CD14-positive monocyte (primary cell): ENCODE data around the gene ERCC6L2. TPM values are rescaled to one million over a fixed set of nuclear protein-coding genes. Genes with fewer than 3 reads are reported as not detected.

ENCODE experiments used
- DNase-seq, 3 donors: peaks; one replicate each; pipeline ENCODE4 v3.0.0-alpha.2; 2011 to 2022
- H2AFZ ChIP-seq: 2 replicates; pipeline ENCODE4 v1.6.0; 2012; ENCODE audit warnings: mild to moderate bottlenecking, low read depth, low read length, inconsistent platforms; ENCODE audit not compliant: insufficient read depth, poor library complexity, severe bottlenecking
- H3K27ac ChIP-seq, 2 donors: 1 replicate in 1 of 2; 2 replicates in 1 of 2; pipeline ENCODE4 v1.5.1; 2012 to 2013; ENCODE audit warnings: low read length in 2 of 2, control low read depth in 1 of 2, inconsistent platforms in 1 of 2, low read depth in 1 of 2, mild to moderate bottlenecking in 1 of 2
- H3K27me3 ChIP-seq, 2 donors: one replicate each; pipeline versions ENCODE4 v1.6.0 to v1.6.1; 2011 to 2013; ENCODE audit warnings: low read length in 2 of 2; ENCODE audit not compliant: control insufficient read depth in 2 of 2, insufficient read depth in 2 of 2
- H3K36me3 ChIP-seq, 2 donors: replicated peaks in 1 of 2; 1 replicate in 1 of 2; 2 replicates in 1 of 2; pipeline versions ENCODE4 v1.5.1 to v1.6.1; 2012 to 2013; ENCODE audit warnings: low read length in 2 of 2, control low read depth in 1 of 2, inconsistent platforms in 1 of 2, mild to moderate bottlenecking in 1 of 2; ENCODE audit not compliant: insufficient read depth in 2 of 2, control insufficient read depth in 1 of 2
- H3K4me1 ChIP-seq, 2 donors: 1 replicate in 1 of 2; 2 replicates in 1 of 2; pipeline versions ENCODE4 v1.5.1 to v1.6.1; 2012 to 2013; ENCODE audit warnings: low read length in 2 of 2, control low read depth in 1 of 2, inconsistent platforms in 1 of 2, mild to moderate bottlenecking in 1 of 2, moderate library complexity in 1 of 2; ENCODE audit not compliant: insufficient read depth in 2 of 2, control insufficient read depth in 1 of 2
- H3K4me2 ChIP-seq: replicated peaks from 2 replicates; pipeline ENCODE3; 2012; ENCODE audit warnings: low read length, moderate library complexity, mild to moderate bottlenecking; ENCODE audit not compliant: poor library complexity, severe bottlenecking; ENCODE audit errors: extremely low read depth
- H3K4me3 ChIP-seq, 3 experiments: fragments of 200-600 bp in 1 of 3; sonication (generic) in 1 of 3; replicated peaks in 1 of 3; 1 replicate in 2 of 3; 2 replicates in 1 of 3; pipeline ENCODE4 v1.5.1; 2011 to 2013; ENCODE audit warnings: low read length in 3 of 3, mild to moderate bottlenecking in 3 of 3, control low read depth in 2 of 3, low read depth in 2 of 3, inconsistent platforms in 1 of 3, moderate library complexity in 1 of 3
- H3K79me2 ChIP-seq: 2 replicates; pipeline ENCODE4 v1.6.0; 2012; ENCODE audit warnings: mild to moderate bottlenecking, control low read depth, inconsistent platforms, low read length, moderate library complexity; ENCODE audit not compliant: insufficient read depth
- H3K9ac ChIP-seq: 2 replicates; pipeline ENCODE4 v1.6.0; 2017; ENCODE audit warnings: low read length, mild to moderate bottlenecking; ENCODE audit not compliant: insufficient read depth, poor library complexity, severe bottlenecking
- H3K9me3 ChIP-seq, 2 donors: replicated peaks in 1 of 2; 1 replicate in 1 of 2; 2 replicates in 1 of 2; pipeline versions ENCODE4 v1.5.1 to v1.6.1; 2012 to 2013; ENCODE audit warnings: low read length in 2 of 2, control low read depth in 1 of 2; ENCODE audit not compliant: control insufficient read depth in 1 of 2, insufficient read depth in 1 of 2
- H4K20me1 ChIP-seq: 2 replicates; pipeline ENCODE4 v1.6.0; 2012; ENCODE audit warnings: mild to moderate bottlenecking, low read length, control low read depth, moderate library complexity; ENCODE audit not compliant: insufficient read depth
- H3K27ac Mint-ChIP-seq, 7 donors: one replicate each; pipeline ENCODE4 v1.8.0; 2020; ENCODE audit warnings: mild to moderate bottlenecking in 7 of 7, mixed read lengths in 7 of 7, moderate library complexity in 6 of 7, inconsistent platforms in 2 of 7
- H3K27me3 Mint-ChIP-seq, 3 donors: one replicate each; pipeline ENCODE4 v1.8.0; 2021 to 2022; ENCODE audit warnings: low read depth in 3 of 3, mild to moderate bottlenecking in 3 of 3, mixed read lengths in 3 of 3, moderate library complexity in 3 of 3, inconsistent platforms in 1 of 3
- H3K36me3 Mint-ChIP-seq, 2 donors: one replicate each; pipeline ENCODE4 v1.8.0; 2020; ENCODE audit warnings: mixed read lengths in 2 of 2, inconsistent platforms in 1 of 2, mild to moderate bottlenecking in 1 of 2
- H3K4me1 Mint-ChIP-seq: one replicate; pipeline ENCODE4 v1.8.0; 2020; ENCODE audit warnings: mild to moderate bottlenecking, mixed read lengths
- H3K4me3 Mint-ChIP-seq, 2 donors: one replicate each; pipeline ENCODE4 v1.8.0; 2020; ENCODE audit warnings: mild to moderate bottlenecking in 2 of 2, mixed read lengths in 2 of 2, moderate library complexity in 1 of 2
- H3K9me3 Mint-ChIP-seq, 7 donors: one replicate each; pipeline ENCODE4 v1.8.0; 2020 to 2022; ENCODE audit warnings: mixed read lengths in 7 of 7, mild to moderate bottlenecking in 6 of 7, moderate library complexity in 6 of 7, inconsistent platforms in 2 of 7
- CTCF ChIP-seq: fragments of 200-600 bp; IDR thresholded peaks from one replicate; pipeline ENCODE4 v1.8.0; 2022; ENCODE audit warnings: antibody characterized with exemption, mild to moderate bottlenecking
- WGBS: methylation state at CpG from one replicate; pipeline ENCODE4 v1.1.5; 2013; ENCODE audit warnings: missing lambda C conversion rate; ENCODE audit not compliant: insufficient coverage; 5-methylcytosine and 5-hydroxymethylcytosine counted together
- intact Hi-C, 2 donors: fragments of 100-400 bp; cut with micrococcal nuclease; formaldehyde crosslinking; loops; one replicate each; pipeline versions ENCODE4 v1.15.0 to v1.15.1; 2023
- polyA plus RNA-seq, 3 donors: library from polyadenylated mRNA; depleted of rRNA in 1 of 3; unstranded in 2 of 3; stranded (reverse) in 1 of 3; fragments of 300-500 nt in 2 of 3; fragments of >200 nt in 1 of 3; fragmentation: Illumina TruSeq in 2 of 3; gene quantifications; 1 replicate in 2 of 3; 2 replicates in 1 of 3; pipeline ENCODE4 v1.2.3, GENCODE V29; 2012 to 2021

ERCC6L2 gene
- polyA plus RNA-seq, 3 donors, result 7.1 to 18.9 (median 7.2) TPM

- peaks cover 13 to 36% of the 10 kb centered on the region in 2 donors for H3K36me3 ChIP-seq
- H3K79me2 ChIP-seq, result peaks cover 22% of the 10 kb centered on the region
- no peak overlapping the region for H3K9ac ChIP-seq
- intact Hi-C loops, result loop anchor here in 1 of 2 donors (5.0 to 10.0 kb wide), 3 partner anchors 263 to 1615 kb away; partner anchors contain the start of gene ZNF367
- Mint-ChIP-seq H3K36me3 (peaks cover 19 to 22% of the 10 kb centered on the region in 2 donors), H3K4me3 (no peak overlapping the region), H3K9me3 (peaks cover 0 to 9% (median 3%) of the 10 kb centered on the region in 7 donors), H3K4me1 (peaks cover 15% of the 10 kb centered on the region), H3K27me3 (peaks cover 0 to 1% (median 0%) of the 10 kb centered on the region in 3 donors), H3K27ac (no peak overlapping the region)
- H3K9me3 ChIP-seq, result no peaks in the 10 kb centered on the region
- no peak overlapping the region for H3K4me3 ChIP-seq
- peaks cover 3 to 4% of the 10 kb centered on the region in 2 donors for H3K4me1 ChIP-seq
- no peak for TF ChIP-seq CTCF
- H3K27me3 ChIP-seq, result no peaks in the 10 kb centered on the region
- DNase-seq, result no peak
- no peak overlapping the region for H3K4me2 ChIP-seq
- H3K27ac ChIP-seq, result no peak overlapping the region
- no peak overlapping the region for H2AFZ ChIP-seq
- H4K20me1 ChIP-seq, result peaks cover 8% of the 10 kb centered on the region
Measured at GRCh38 chr9:95879591-95879990, 4.1 kb downstream of the ERCC6L2 start.

DNA sequence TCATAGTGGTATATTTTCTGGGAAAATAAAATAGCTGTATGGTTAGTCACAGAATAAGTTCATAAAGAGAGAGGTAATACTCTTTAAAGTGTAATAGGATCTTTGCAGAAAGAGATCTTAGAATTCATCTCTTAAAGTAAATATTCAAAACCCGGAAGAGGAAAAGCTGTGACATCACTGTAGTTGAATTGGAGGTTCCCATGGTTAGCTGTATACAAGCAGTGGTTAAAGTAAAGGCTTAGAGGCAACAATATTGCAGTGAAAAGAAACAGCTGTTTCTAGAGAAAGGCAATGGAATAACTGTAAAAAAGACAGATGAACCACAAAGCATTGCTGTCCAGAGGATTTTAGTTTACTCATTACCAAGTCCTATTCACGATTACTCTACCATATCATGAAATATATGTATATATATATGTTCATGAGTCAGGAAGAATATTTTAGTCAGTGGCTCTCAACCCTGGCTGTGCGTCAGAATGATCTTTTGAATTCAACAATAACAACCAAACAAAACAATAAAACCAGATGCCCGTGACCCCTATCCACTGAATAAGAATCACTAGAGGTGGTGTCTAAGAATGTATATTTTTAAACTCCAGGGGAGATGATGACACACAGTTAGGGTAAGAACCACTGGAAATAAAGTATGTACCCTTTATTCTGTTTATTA is 4.7 kb downstream of the ERCC6L2 start:
- no peak overlapping the region for H3K27ac Mint-ChIP-seq
- no peak overlapping the region for H3K4me2 ChIP-seq

More for the DNA sequence above, 4.7 kb downstream of the ERCC6L2 start:
- Histone ChIP-seq H3K9me3 (no peaks in the 10 kb centered on the region), H3K27ac (no peak overlapping the region), H3K9ac (no peak overlapping the region), H3K79me2 (peaks cover 19% of the 10 kb centered on the region), H2AFZ (no peak overlapping the region), H3K4me3 (no peak overlapping the region), H3K27me3 (no peaks in the 10 kb centered on the region), H3K4me1 (no peaks in the 10 kb centered on the region), H3K36me3 (peaks cover 15 to 41% of the 10 kb centered on the region in 2 donors), H4K20me1 (peaks cover 8% of the 10 kb centered on the region)
- intact Hi-C loops, result no loop called here
- TF ChIP-seq CTCF, result no peak
- no CpG with 5 or more reads among the region's 4 CpGs for WGBS
- H3K4me3 Mint-ChIP-seq, result no peak overlapping the region
- H3K36me3 Mint-ChIP-seq, result peaks cover 24 to 28% of the 10 kb centered on the region in 2 donors
- peaks cover 0 to 1% (median 0%) of the 10 kb centered on the region in 3 donors for H3K27me3 Mint-ChIP-seq
- H3K9me3 Mint-ChIP-seq, result peaks cover 0 to 8% (median 3%) of the 10 kb centered on the region in 7 donors
- peaks cover 11% of the 10 kb centered on the region for H3K4me1 Mint-ChIP-seq
- DNase-seq, result no peak
